ENCODE data around the gene MUC2.

The MUC2 gene

DNA sequence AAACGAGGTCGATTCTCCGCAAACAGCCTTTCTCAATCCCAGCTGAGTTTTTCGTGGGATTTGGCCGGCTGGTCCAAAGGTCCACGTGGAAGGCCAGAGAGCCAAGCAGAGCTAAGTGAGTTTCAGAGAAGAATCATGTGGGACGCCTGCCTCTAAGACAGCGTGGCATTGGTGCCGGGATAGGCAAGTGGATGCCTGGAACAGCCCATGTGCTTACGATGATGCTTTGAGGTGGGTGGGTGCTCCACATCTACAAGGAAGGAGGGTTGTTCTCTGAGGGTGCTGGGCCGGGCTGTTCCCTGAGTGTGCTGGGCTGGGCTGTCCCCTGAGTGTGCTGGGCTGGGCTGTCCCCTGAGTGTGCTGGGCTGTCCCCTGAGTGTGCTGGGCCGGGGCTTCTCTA is 41.4 kb downstream of the MUC2 start:
- Mint-ChIP-seq H3K27me3 (peaks cover 11% of the 10 kb centered on the region), H3K27ac (no peak overlapping the region), H3K4me1 (peaks cover 2% of the 10 kb centered on the region), H3K4me3 (no peak overlapping the region), H3K9me3 (no peaks in the 10 kb centered on the region), H3K36me3 (no peaks in the 10 kb centered on the region)
- ATAC-seq (ENCODE audit: low read depth) (no peak), DNase-seq (ENCODE audit: low spot score in 2 of 2) (no peak)

DNA sequence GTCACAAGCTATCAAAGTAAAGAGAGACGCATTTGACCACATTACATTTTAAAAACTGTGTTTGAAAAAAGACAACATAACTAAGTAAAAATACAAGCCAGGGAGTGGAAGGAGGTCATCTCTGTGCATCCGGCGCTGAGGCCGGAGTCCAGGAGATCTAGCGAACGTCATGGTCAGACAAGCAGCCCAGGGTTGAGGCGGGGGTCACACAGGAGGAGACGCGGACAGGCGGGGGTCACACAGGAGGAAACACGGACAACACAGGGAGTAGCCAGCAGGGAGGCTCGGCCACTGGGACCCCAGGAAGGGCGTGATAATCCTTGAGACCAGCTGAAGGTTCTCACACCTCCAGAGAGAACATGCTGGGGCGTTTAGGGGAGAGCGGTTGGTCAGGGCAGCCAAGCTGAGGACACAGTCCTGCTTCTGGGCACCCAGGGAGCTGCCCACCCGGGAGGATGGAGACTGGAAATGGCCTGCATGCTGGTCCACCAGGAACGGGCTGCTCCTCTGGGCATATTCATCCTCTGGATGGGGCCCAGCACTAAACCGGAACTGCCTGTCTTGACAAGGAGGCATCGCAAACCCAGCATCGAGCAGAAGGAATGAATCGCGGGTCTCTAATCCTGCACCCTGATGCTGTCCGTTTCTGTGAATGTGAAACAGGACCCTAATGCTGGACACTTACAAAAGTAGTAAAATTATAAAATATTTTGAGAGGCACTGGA is 42.2 kb downstream of the MUC2 start:
- H3K4me1 Mint-ChIP-seq: peaks cover 2% of the 10 kb centered on the region
- no peaks in the 10 kb centered on the region for H3K9me3 Mint-ChIP-seq
- no peaks in the 10 kb centered on the region for H3K36me3 Mint-ChIP-seq
- no peak overlapping the region for H3K4me3 Mint-ChIP-seq
- ATAC-seq (ENCODE audit: low read depth) (no peak), DNase-seq (ENCODE audit: low spot score in 2 of 2) (no peak)
- H3K27ac Mint-ChIP-seq: no peak overlapping the region
- H3K27me3 Mint-ChIP-seq: peaks cover 9% of the 10 kb centered on the region

DNA sequence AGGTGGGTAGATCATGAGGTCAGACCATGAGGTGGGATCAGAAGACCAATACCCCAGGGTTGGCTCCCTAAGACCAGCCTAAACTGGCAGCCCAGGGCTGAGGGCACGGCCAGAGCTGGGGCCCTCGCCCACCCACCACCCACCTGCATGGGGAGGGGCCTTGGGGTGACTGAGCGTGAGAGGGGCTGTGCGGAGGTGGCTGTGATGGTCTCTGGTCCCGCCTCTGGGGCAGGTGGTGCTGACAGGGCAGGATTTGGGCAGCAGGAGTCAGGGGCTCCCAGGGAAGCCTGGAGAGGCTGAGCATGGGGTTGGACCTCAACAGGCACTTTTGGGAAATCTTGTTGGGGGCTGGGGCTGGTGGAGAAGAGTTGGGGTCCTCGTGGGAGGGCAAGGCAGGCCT is 43.3 kb downstream of the MUC2 start:
- no peak overlapping the region for H3K4me3 Mint-ChIP-seq
- DNase-seq (ENCODE audit: low spot score in 2 of 2) (no peak), ATAC-seq (ENCODE audit: low read depth) (no peak)
- H3K27me3 Mint-ChIP-seq: peaks cover 12% of the 10 kb centered on the region
- peaks cover 5% of the 10 kb centered on the region for H3K4me1 Mint-ChIP-seq
- H3K36me3 Mint-ChIP-seq: peaks cover 2% of the 10 kb centered on the region
- no peaks in the 10 kb centered on the region for H3K9me3 Mint-ChIP-seq
- no peak overlapping the region for H3K27ac Mint-ChIP-seq

DNA sequence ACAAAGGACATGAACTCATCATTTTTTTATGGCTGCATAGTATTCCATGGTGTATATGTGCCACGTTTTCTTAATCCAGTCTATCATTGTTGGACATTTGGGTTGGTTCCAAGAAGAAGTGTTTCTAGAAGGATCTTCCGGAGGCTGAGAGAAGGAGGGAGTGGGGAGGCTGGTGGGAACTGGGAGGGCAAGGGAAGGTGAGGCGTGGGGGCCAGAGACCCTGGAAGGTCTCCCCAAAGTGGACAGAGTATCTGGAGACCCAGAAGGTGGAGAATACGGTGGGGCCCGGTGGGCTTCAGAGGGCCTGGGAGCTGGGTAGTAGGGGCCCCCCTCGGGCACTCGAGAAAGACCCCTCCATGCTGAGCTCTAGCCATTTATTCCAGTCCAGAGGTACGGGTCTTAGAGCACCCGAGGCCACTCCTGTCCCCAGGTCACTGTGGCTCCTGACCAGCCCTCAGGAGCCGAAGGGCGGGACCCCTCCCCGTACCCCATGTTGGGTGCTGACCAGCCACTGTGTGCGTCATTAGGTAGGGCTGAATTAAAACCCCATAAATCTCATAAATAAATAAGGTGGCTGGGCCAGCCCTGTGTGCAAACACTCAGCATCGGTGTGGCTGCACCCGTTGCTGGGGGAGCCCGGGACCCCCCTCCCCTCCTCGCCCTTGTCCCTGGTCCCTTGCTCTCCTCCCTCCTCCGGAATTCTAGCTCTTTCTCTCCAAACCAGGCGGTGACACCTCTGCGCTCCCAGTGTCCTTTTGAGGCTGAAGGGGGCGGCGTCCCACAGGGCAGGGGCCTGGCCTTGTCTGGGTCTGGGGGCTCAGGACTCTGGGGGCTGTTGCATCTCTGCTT is 44.3 kb downstream of the MUC2 start:
- Mint-ChIP-seq H3K4me1 (peaks cover 8% of the 10 kb centered on the region), H3K27ac (no peak overlapping the region), H3K27me3 (peaks cover 16% of the 10 kb centered on the region), H3K9me3 (no peaks in the 10 kb centered on the region), H3K4me3 (no peak overlapping the region), H3K36me3 (peaks cover 4% of the 10 kb centered on the region)
- DNase-seq (ENCODE audit: low spot score in 2 of 2) (no peak), ATAC-seq (ENCODE audit: low read depth) (no peak)

DNA sequence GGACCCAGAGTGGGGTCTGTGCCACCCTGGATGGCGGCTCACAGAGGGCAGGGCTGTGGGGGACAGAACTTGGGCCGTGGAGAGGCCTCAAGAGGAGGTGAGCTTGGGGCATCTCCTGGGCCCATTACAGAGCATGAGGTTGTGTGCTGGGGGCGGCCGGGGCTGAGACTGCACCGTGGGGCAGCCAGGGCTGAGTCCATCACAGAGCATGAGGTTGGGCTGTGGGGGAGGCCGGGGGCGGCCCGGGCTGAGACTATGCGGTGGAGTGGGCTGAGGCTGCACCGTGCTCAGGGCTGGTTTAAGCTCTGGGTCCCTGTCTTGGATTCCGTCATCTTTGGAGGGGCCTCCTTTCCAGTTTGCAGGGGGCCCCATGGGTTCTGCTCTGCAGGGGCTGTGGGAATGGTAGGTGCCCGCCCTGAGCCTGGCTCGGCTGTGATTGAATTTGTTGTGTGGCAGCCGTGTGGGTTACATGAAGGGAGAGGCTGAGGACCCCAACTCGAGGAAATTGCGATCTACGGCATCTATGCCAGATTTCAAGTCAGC is 45.0 kb downstream of the MUC2 start:
- no peak for ATAC-seq (ENCODE audit: low read depth)
- H3K4me3 Mint-ChIP-seq: no peak overlapping the region
- no peak for DNase-seq (ENCODE audit: low spot score in 2 of 2)
- H3K27me3 Mint-ChIP-seq: peaks cover 21% of the 10 kb centered on the region
- no peak overlapping the region for H3K27ac Mint-ChIP-seq
- peaks cover 6% of the 10 kb centered on the region for H3K9me3 Mint-ChIP-seq
- H3K4me1 Mint-ChIP-seq: peaks cover 12% of the 10 kb centered on the region
- peaks cover 9% of the 10 kb centered on the region for H3K36me3 Mint-ChIP-seq

DNA sequence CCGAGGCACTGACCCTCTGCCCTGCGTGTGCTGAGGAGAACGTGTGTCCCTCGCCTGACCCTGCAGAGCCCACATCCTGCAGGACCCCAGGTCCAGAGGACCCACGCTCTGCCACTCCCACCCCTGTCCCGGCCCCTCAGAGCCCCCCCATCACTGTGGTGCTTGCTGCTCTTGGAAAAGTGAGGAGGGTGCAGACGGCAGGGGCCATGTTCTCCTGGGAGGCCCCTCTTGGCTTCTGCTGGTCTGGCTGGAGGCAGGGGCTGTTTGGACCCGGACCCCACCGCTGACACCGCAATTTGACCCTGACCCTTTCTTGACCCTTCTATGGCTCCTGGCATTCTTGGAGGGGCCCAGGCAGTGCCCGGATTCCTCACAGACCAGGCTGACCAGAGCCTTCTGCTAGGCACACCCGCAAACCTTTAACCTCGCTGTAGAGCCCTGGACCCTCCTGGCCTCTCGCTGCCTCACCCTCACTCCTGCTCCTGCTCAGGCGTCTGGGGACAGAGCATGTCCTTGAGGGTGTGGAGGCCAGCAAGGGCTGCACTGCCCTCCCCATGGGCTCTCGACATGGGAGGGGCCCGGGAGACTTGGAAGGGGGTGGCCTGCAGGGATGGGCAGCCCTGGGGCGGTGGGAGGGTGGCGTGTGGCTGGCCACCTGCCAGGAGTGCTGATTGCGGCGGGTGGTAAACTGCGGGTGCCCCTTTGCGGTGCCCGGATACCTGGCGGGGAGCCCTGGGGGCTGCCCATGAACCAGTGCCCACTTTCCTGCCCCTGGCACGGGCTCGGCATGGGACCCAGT is 46.1 kb downstream of the MUC2 start:
- Mint-ChIP-seq H3K4me3 (no peak overlapping the region), H3K9me3 (peaks cover 14% of the 10 kb centered on the region), H3K27me3 (peaks cover 31% of the 10 kb centered on the region), H3K36me3 (peaks cover 11% of the 10 kb centered on the region), H3K27ac (no peak overlapping the region), H3K4me1 (peaks cover 12% of the 10 kb centered on the region)
- ATAC-seq (ENCODE audit: low read depth): no peak
- DNase-seq (ENCODE audit: low spot score in 2 of 2): no peak

DNA sequence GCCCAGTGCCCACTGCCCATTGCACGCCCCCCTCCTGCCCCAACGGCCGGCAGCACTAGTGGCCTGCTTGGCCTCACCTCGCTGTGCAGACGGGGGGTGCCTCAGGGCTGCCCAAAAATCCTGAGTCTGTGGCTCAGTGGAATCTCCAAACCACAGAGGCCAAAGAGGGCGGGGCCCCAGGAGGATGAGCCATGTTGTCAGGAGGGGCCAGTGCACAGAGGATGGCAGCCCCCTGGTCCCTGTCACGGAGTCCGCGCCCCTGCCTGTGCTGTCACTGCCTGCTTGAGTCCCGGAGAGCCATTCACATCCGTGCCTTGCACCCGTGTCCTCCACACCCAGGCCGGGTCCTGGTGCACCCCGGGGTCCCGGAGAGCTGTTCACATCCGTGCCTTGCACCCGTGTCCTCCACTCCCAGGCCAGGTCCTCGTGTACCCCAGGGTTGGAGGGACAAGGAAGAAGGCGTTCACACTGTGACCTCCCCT is 46.7 kb downstream of the MUC2 start:
- Mint-ChIP-seq H3K27ac (no peak overlapping the region), H3K4me1 (peaks cover 12% of the 10 kb centered on the region), H3K9me3 (peaks cover 14% of the 10 kb centered on the region), H3K27me3 (peaks cover 31% of the 10 kb centered on the region), H3K36me3 (peaks cover 11% of the 10 kb centered on the region), H3K4me3 (no peak overlapping the region)
- DNase-seq (ENCODE audit: low spot score in 2 of 2): no peak
- no peak for ATAC-seq (ENCODE audit: low read depth)

DNA sequence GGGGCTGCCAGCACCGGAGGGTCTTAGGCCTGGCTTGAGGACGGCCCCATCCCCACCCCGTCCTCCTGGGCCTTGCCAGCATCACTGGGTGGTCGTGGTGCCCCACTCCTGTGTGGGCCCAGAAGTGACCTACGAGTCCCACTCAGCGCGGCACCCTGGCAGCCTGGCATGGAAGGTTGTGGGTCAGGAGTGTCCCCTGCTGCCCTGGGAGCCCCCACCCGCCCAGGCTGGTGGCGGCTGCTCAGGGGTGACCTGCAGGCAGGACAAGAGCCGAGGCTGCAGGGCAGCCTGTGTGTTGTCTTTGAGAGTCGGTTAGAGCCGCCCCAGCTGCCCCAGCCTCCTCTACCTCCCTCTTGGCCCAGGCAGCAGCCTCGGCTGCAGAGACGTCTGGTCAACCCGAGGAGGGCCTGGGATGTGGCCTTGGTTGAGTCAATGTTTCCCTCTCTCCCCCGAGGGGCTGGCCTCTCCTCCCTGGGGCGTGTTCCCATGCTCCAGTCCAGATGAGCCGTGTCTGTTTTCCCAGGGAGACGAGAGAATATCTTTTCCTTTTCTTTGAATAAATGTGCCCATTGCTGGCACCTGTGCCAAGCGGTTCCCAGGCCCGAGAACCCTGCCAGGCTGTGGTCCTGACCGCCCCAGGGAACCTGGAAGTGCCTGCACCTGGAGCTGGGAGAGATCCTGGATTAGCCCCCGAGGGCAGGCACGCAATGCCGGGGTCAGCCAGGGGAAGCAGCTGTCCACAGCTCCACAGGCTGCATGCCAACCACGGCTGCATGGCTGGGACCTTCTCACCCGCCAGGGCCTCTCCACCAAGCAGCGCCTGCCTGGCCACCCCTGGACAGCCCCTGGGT is 47.4 kb downstream of the MUC2 start:
- peaks cover 12% of the 10 kb centered on the region for H3K4me1 Mint-ChIP-seq
- ATAC-seq (ENCODE audit: low read depth) (no peak), DNase-seq (ENCODE audit: low spot score in 2 of 2) (no peak)
- no peak overlapping the region for H3K4me3 Mint-ChIP-seq
- no peak overlapping the region for H3K27ac Mint-ChIP-seq
- H3K9me3 Mint-ChIP-seq: peaks cover 14% of the 10 kb centered on the region
- peaks cover 28% of the 10 kb centered on the region for H3K27me3 Mint-ChIP-seq
- peaks cover 11% of the 10 kb centered on the region for H3K36me3 Mint-ChIP-seq

DNA sequence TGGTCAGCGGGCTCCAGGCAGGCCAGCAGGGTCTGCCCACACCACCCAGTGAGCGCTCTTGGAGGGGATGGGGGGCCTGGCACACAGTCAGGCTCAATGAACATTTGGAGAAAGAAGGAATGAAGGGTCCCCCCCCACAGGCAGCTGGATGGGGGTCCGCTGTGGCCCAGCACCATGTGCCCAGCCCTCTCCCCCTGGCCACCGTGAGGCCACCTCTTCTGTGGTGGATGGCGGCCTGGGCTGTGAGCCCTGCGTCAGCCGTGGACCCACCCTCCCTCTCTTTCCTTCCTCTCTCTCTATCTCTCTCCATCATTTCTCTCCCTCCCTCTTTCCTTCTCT is 48.0 kb downstream of the MUC2 start:
- Mint-ChIP-seq H3K4me3 (no peak overlapping the region), H3K9me3 (peaks cover 14% of the 10 kb centered on the region), H3K4me1 (peaks cover 12% of the 10 kb centered on the region), H3K36me3 (peaks cover 11% of the 10 kb centered on the region), H3K27ac (no peak overlapping the region), H3K27me3 (peaks cover 28% of the 10 kb centered on the region)
- no peak for DNase-seq (ENCODE audit: low spot score in 2 of 2)
- no peak for ATAC-seq (ENCODE audit: low read depth)

DNA sequence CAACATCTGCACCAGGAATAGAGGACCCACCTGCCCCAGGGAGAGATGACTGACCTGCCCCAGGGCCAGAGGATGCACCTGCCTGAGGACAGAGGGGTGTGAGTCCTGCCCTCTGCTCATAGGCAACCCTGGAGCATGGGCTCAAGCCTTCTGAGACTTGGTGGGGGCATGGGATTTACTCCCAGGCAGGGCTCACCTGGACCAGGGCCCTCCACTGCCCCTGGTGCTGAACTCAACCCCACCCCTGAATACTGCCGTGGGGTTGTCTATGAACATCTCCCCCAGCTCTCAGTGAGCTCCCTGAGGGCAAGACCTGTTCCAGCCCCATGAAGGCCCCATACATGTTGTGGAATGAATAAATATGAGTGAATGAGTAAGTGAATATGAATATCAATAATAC is 49.3 kb downstream of the MUC2 start:
- H3K27ac Mint-ChIP-seq: no peak overlapping the region
- DNase-seq (ENCODE audit: low spot score in 2 of 2) (no peak), ATAC-seq (ENCODE audit: low read depth) (no peak)
- peaks cover 12% of the 10 kb centered on the region for H3K4me1 Mint-ChIP-seq
- peaks cover 26% of the 10 kb centered on the region for H3K27me3 Mint-ChIP-seq
- peaks cover 11% of the 10 kb centered on the region for H3K36me3 Mint-ChIP-seq
- H3K9me3 Mint-ChIP-seq: peaks cover 14% of the 10 kb centered on the region
- no peak overlapping the region for H3K4me3 Mint-ChIP-seq

All from memory B cell (primary cell).